KMS-11 (cell line): ENCODE measurements around the gene ANKRD52.
A peak's percentile ranks its signal among the peaks of the same experiment; 100 is the strongest.

Experiments used
- H2AFZ ChIP-seq: fragments of 200-600 bp; sonication (generic); 2 replicates; pipeline ENCODE4 v1.6.1; 2016; ENCODE audit warnings: antibody characterized with exemption, mixed run types, low read depth
- H3K27ac ChIP-seq: fragments of 200-600 bp; sonication (generic); 2 replicates; pipeline ENCODE4 v1.6.1; 2016; ENCODE audit warnings: mild to moderate bottlenecking, mixed run types
- H3K27me3 ChIP-seq: fragments of 200-600 bp; sonication (generic); 2 replicates; pipeline ENCODE4 v1.6.1; 2017; ENCODE audit warnings: mild to moderate bottlenecking, low read depth, mixed run types, moderate library complexity; ENCODE audit not compliant: insufficient read depth
- H3K36me3 ChIP-seq: fragments of 200-600 bp; sonication (generic); 2 replicates; pipeline ENCODE4 v1.6.1; 2017; ENCODE audit warnings: mild to moderate bottlenecking, mixed run types; ENCODE audit not compliant: insufficient read depth
- H3K4me1 ChIP-seq: fragments of 200-600 bp; sonication (generic); 2 replicates; pipeline ENCODE4 v1.6.1; 2016; ENCODE audit warnings: mild to moderate bottlenecking, low read depth, mixed run types; ENCODE audit not compliant: poor library complexity, severe bottlenecking
- H3K4me2 ChIP-seq: fragments of 200-600 bp; sonication (generic); 2 replicates; pipeline ENCODE4 v1.7.0; 2016; ENCODE audit warnings: mild to moderate bottlenecking, mixed run types
- H3K4me3 ChIP-seq: fragments of 200-600 bp; sonication (generic); IDR thresholded peaks from 2 replicates; pipeline ENCODE4 v1.6.1; 2017; ENCODE audit warnings: low read depth, low read length, mixed read lengths; ENCODE audit not compliant: insufficient read depth
- H3K79me2 ChIP-seq: fragments of 200-600 bp; sonication (generic); 2 replicates; pipeline ENCODE4 v1.6.1; 2016; ENCODE audit warnings: low read depth, mixed run types; ENCODE audit not compliant: insufficient read depth
- H3K9ac ChIP-seq: fragments of 200-600 bp; sonication (generic); 2 replicates; pipeline ENCODE4 v1.6.1; 2016; ENCODE audit warnings: mild to moderate bottlenecking, mixed run types
- H4K20me1 ChIP-seq: fragments of 200-600 bp; sonication (generic); 2 replicates; pipeline ENCODE4 v1.6.1; 2016; ENCODE audit warnings: mild to moderate bottlenecking, mixed run types; ENCODE audit not compliant: insufficient read depth
- CTCF ChIP-seq: fragments of 200-600 bp; sonication (generic); conservative IDR thresholded peaks from 2 replicates; pipeline ENCODE4 v1.6.1; 2017; ENCODE audit warnings: low read depth, mild to moderate bottlenecking, antibody characterized with exemption, low read length, moderate library complexity, mixed read lengths

Gene ANKRD52

GRCh38 chr12:56300644-56301464 is 42.7 kb upstream of the ANKRD52 start:
- no peak overlapping the region for H3K4me3 ChIP-seq
- H3K4me1 ChIP-seq, result peaks cover 64% of the 10 kb centered on the region
- H2AFZ ChIP-seq, result peak overlapping the region; percentile 54
- H3K4me2 ChIP-seq, result peak overlapping the region; percentile 71
- TF ChIP-seq CTCF, result peak; percentile 39
- H3K36me3 ChIP-seq, result peaks cover 7% of the 10 kb centered on the region; the same call in 1 of the 2 replicates
- peak overlapping the region; percentile 64 for H3K27ac ChIP-seq
- H3K27me3 ChIP-seq, result no peaks in the 10 kb centered on the region
- peaks cover 7% of the 10 kb centered on the region; the same call in 1 of the 2 replicates for H4K20me1 ChIP-seq
- H3K9ac ChIP-seq, result peak overlapping the region; percentile 79
- H3K79me2 ChIP-seq, result peaks cover 51% of the 10 kb centered on the region

GRCh38 chr12:56299853-56300643 is 41.9 kb upstream of the ANKRD52 start, which contains the start of gene CS:
Gene CS, minus strand, starts transcription at chr12:56300330. Its CDS starts 129 bp downstream, at chr12:56300201.
- TF ChIP-seq CTCF, result no peak
- peak within 1 kb of the TSS; percentile 99 for H3K4me2 ChIP-seq
- H3K79me2 ChIP-seq, result peaks cover 59% of the 10 kb centered on the region
- peaks cover 7% of the 10 kb centered on the region; the same call in 1 of the 2 replicates for H3K36me3 ChIP-seq
- peak within 1 kb of the TSS; percentile 54 for H2AFZ ChIP-seq
- H3K27ac ChIP-seq, result peak within 1 kb of the TSS; percentile 64
- H3K4me1 ChIP-seq, result peaks cover 64% of the 10 kb centered on the region
- H3K9ac ChIP-seq, result peak within 1 kb of the TSS; percentile 79
- no peaks in the 10 kb centered on the region for H3K27me3 ChIP-seq
- peak within 1 kb of the TSS; percentile 85 for H3K4me3 ChIP-seq
- peaks cover 7% of the 10 kb centered on the region; the same call in 1 of the 2 replicates for H4K20me1 ChIP-seq

GRCh38 chr12:56299308-56299852 is 41.2 kb upstream of the ANKRD52 start:
- H3K27ac ChIP-seq, result peak overlapping the region; percentile 64
- H2AFZ ChIP-seq, result peak overlapping the region; percentile 54
- peaks cover 64% of the 10 kb centered on the region for H3K4me1 ChIP-seq
- H3K27me3 ChIP-seq, result no peaks in the 10 kb centered on the region
- peaks cover 7% of the 10 kb centered on the region; the same call in 1 of the 2 replicates for H3K36me3 ChIP-seq
- TF ChIP-seq CTCF, result peak; percentile 7; the same call in 1 of the 2 replicates
- peak overlapping the region; percentile 79 for H3K9ac ChIP-seq
- peak overlapping the region; percentile 85 for H3K4me3 ChIP-seq
- H3K4me2 ChIP-seq, result peak overlapping the region; percentile 99
- peaks cover 7% of the 10 kb centered on the region; the same call in 1 of the 2 replicates for H4K20me1 ChIP-seq
- peaks cover 66% of the 10 kb centered on the region for H3K79me2 ChIP-seq

GRCh38 chr12:56298828-56299227 is 40.6 kb upstream of the ANKRD52 start:
- H3K79me2 ChIP-seq, result peaks cover 71% of the 10 kb centered on the region

More at GRCh38 chr12:56298828-56299227, 40.6 kb upstream of the ANKRD52 start:
- Histone ChIP-seq H3K27me3 (no peaks in the 10 kb centered on the region), H3K9ac (peak overlapping the region; percentile 79), H2AFZ (peak overlapping the region; percentile 54), H3K36me3 (peaks cover 7% of the 10 kb centered on the region; the same call in 1 of the 2 replicates), H3K4me1 (peaks cover 64% of the 10 kb centered on the region), H3K4me3 (no peak overlapping the region), H4K20me1 (peaks cover 11% of the 10 kb centered on the region; the same call in 1 of the 2 replicates), H3K27ac (peak overlapping the region; percentile 64), H3K4me2 (peak overlapping the region; percentile 99)
- 0 out of 2 replicates have a peak, but pooled peaks have one; percentile 5 for TF ChIP-seq CTCF
